GM15510 (cell line): ENCODE measurements around the gene ARMC9.

Experiments used
- POLR2A ChIP-seq: IDR thresholded peaks from 3 replicates; pipeline ENCODE4 v1.6.1; 2011; ENCODE audit warnings: borderline replicate concordance; ENCODE audit not compliant: insufficient read length; ENCODE audit errors: extremely low read depth

ARMC9 gene

GRCh38 chr2:231198291-231199173 is at the start of gene ARMC9:
ARMC9 (plus strand) TSS chr2:231198631; CDS start chr2:231206239, 7,608 bp downstream.
- TF ChIP-seq POLR2A, result peak; percentile 90

DNA sequence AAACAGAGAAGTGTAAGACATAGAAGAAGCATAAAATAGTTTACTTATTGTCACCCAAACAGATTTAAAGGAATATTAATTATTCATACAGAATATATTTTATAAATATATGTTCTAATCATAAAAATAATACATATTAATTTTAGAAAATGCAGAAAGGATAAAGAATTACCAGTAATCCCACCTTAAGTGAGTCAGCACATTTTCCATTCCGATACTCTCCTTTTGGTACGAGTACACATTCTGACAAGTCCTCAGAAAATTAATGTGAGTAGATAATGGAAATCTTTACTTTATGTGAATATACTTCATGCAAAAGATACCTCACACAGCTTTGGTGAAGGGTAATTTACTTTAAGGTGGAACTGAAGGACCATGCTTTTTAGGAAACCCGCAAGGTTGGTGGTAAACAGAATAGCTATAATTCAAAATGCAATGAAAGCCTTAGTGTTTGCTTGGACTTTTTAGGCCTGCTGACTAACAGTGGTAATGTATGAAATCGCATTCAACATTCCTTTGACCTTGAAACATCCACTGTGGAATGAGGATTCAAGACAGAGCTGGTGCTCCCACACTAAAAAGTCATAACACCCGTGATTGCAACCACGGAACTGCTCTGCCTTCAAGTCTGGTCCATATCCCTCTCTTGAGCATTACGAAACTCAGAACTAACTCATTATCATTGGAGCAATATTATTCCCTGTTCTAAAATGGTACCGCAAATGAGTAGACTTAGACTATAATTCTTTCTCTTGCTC is 45.5 kb upstream of the ARMC9 start:
- TF ChIP-seq POLR2A, result no peak

DNA sequence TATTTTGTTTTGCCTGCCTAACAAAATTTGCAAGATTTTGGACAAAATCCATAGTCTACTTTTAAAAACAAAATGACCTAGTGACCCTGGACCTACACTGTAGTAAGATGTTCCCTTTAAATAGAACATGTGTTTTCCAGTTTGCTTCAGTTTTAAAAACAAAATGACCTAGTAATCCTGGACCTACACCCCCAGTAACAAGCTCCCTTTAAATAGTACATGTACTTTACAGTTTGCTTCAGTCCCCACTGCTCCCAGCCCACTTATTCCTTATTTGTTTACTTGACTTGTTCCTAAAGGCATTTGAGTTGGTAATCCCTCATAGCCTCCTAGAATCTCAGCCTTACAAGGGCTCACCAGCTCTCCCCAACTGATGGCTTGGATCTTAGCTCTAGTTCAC is 39.1 kb upstream of the ARMC9 start:
- TF ChIP-seq POLR2A, result no peak

- no peak for TF ChIP-seq POLR2A
These were observed 37.7 kb upstream of the ARMC9 start for GRCh38 chr2:231160701-231161100.

- no peak for TF ChIP-seq POLR2A
These were observed 37.1 kb upstream of the ARMC9 start for GRCh38 chr2:231161252-231161839.

DNA sequence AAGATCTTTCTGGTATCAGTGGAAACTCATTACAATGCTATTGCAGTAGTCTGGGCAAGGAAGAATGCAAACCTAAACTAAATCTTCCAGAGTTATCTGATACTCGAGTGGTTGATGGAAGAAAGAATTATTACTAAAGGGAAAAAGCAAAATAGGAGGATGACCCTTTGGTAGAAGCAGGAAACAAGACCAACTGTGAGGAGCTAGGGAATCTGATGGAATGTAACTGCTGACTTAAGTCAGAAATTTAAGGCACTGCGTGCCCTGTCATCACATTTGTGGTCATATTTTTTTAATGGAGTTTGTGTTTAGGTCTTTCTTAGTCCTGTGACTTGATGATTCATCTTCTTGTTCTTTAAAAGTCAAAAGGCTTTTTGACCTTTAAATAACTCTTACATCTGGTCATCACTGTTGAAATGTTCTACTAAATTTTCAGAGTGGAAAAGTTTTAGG is 36.5 kb upstream of the ARMC9 start:
- no peak for TF ChIP-seq POLR2A

DNA sequence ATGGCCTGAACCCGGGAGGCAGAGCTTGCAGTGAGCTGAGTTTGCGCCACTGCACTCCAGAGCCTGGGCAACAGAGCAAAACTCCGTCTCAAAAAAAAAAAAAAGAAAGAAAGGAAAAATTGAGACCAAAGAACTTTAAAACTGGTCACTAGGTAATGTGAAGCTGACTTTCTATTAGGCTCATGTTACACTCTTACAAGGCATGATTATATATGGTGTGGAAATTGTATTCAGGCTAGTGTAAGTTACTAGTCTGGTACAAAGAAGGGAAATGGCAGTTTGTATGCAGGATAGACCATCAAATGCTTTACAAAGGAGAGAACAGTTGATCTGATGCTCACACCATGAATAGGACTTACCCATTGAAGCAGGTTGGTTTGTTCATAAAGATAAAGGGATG is 35.4 kb upstream of the ARMC9 start:
- no peak for TF ChIP-seq POLR2A

DNA sequence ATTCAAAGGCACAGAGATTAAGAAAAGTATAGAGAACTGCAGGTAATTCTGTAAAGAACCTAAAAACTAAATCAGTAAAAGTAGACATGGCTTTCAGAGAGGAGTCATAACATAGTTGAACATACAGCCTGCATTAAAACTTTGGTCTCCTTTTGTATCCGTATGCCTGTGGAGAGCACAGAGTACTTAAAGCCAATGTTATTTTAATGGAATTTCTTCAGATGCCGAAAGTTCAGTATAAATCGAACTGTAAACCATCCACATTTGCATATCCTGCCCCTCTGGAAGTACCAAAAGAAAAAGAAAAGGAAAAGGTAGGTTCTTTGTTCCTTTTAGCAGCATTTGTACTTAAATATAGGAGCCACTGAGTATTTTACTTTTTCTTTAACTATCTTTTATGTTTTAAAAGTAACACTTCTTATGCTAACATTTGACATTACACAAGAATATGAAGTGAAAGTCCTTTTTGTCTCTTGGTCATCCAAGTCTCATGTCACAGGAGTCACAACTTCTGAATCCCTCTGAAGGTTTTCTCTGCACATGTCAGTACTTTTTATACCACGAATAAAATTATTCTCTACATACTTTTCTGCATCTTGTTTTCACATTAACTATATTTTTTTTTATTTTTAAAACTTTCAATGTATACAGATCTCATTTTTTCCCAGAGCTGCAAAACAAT is 34.9 kb upstream of the ARMC9 start:
- no peak for TF ChIP-seq POLR2A

- TF ChIP-seq POLR2A, result no peak
These were observed 30.5 kb upstream of the ARMC9 start for GRCh38 chr2:231167745-231168459.

DNA sequence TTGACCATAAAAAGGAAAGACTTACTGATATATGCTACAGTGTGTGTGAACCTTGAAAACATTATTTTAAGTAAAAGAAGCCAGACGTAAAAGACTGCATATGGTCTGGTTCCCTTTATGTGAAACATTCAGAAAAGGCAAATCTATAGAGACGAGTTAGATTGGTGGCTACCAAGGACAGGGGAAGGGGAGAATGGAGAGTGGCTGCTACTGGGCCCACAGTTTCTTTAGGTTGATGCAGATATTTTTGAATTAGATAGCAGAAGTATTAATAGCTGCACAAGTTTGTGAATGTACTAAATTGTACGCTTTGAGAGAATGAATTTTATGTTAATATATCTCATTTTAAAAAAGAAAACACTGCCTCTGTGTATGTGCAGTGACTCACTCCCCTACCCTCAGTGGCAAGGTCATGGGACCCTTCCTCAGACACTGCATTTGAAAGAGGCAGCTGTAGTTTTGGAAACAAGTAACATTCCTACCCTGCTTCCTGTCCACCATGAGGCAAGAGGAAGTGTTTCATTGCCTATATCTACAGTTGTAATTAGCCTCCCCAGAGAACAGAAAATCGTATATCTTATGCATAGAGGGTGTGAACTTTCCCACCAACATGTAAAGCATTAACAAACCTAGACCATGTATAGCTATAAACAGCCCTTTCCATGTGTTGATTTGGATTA is 29.8 kb upstream of the ARMC9 start:
- no peak for TF ChIP-seq POLR2A

- no peak for TF ChIP-seq POLR2A
These were observed 28.9 kb upstream of the ARMC9 start for GRCh38 chr2:231169488-231169887.

DNA sequence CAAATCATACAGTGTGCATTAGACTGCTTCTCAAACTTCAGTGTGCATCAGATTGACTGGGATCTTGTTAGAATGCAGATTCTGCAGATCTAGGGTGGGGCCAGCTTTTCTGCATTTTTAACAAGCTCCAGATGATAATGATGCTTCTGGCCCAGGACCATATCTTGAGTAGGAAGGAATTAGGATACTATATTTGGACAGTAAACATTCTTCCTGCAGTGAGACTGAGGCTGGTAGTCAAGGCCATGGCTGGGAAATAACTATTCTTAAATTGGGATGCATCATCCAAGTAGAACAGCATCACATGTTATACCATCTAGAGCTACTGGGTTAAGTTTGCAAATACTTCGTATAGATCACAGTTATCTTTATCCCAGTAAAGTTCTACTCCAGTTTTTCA is 28.4 kb upstream of the ARMC9 start:
- no peak for TF ChIP-seq POLR2A

DNA sequence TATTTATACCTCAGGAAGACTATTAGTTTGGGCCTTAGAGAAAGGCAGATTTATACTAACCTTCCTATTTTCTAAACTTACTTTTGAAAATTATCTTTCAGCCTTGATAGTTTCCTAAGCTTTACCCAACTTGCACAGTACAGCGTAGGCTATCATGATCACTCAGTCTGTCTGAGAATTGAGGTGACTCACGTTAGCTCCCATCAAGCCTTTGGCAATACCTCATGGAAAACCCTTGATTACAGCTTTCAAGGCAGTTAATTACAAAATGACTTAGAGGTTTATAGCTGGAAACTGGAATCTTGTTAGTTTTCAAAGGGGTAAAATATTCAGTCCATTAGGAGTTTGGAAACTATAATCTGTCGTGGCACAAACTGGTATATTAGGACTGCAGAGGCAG is 26.4 kb upstream of the ARMC9 start:
- no peak for TF ChIP-seq POLR2A
